Endothelial cell of umbilical vein (primary cell): ENCODE data around the gene ETV4. TPM values are rescaled to one million over a fixed set of nuclear protein-coding genes. Genes with fewer than 3 reads are reported as not detected.

Experiments used
- BruUV-seq: library from RNA; stranded (reverse); fragments of 400-500 nt; replicated peaks from 2 replicates; lab custom pipeline; 2021; lab: Mats Ljungman, UMichigan
- CTCF ChIA-PET: fragments of 300-600, 350-600 bp; sonication (Branson Sonifier 250); formaldehyde crosslinking; loops from one replicate; lab custom pipeline; 2021; ENCODE audit warnings: antibody characterized with exemption, inconsistent platforms; lab: Charles Lee
- POLR2A ChIA-PET: fragments of 300-600, 350-600 bp; sonication (Branson Sonifier 250); formaldehyde crosslinking; loops from one replicate; lab custom pipeline; 2021; ENCODE audit warnings: antibody characterized with exemption, inconsistent platforms; lab: Charles Lee
- DNase-seq: peaks from one replicate; pipeline ENCODE4 v3.0.0-alpha.2; 2011; ENCODE audit warnings: low read depth, low spot score
- FAIRE-seq: peaks from 2 replicates; lab custom pipeline; 2011; peaks lifted over from hg19 to GRCh38; lab: Jason Lieb, UNC
- H2AFZ ChIP-seq: 2 replicates; pipeline ENCODE4 v1.6.0; 2012; ENCODE audit warnings: low read depth, low read length, control low read depth, inconsistent platforms
- H3K27ac ChIP-seq: 2 replicates; pipeline ENCODE4 v1.5.1; 2011; ENCODE audit warnings: low read depth, mild to moderate bottlenecking, control low read depth, low read length, moderate library complexity; ENCODE audit not compliant: insufficient read depth
- H3K27me3 ChIP-seq, 2 experiments: 2 replicates each; pipeline versions ENCODE4 v1.6.0 to v1.6.1; 2011; ENCODE audit warnings: low read length in 2 of 2, mixed read lengths in 1 of 2; ENCODE audit not compliant: control insufficient read depth in 2 of 2, insufficient read depth in 2 of 2
- H3K36me3 ChIP-seq, 2 experiments: 2 replicates in 1 of 2; 3 replicates in 1 of 2; pipeline ENCODE4 v1.5.1; 2011; ENCODE audit warnings: low read length in 2 of 2, mild to moderate bottlenecking in 1 of 2, moderate library complexity in 1 of 2; ENCODE audit not compliant: control insufficient read depth in 2 of 2, insufficient read depth in 2 of 2; ENCODE audit errors: extremely low read depth in 1 of 2
- H3K4me1 ChIP-seq: 3 replicates; pipeline ENCODE4 v1.5.1; 2011; ENCODE audit warnings: mild to moderate bottlenecking, low read length; ENCODE audit not compliant: control insufficient read depth, insufficient read depth; ENCODE audit errors: extremely low read depth
- H3K4me2 ChIP-seq: 2 replicates; pipeline ENCODE4 v1.6.1; 2011; ENCODE audit warnings: low read length, control low read depth, mixed read lengths; ENCODE audit not compliant: insufficient read depth
- H3K4me3 ChIP-seq, 3 experiments: fragments of 200-600 bp in 1 of 3; sonication (generic), shearing (Covaris generic) in 1 of 3; replicated peaks in 1 of 3; 2 replicates each; pipeline ENCODE4 v1.5.1; 2011 to 2016; ENCODE audit warnings: control low read depth in 3 of 3, low read length in 3 of 3, mild to moderate bottlenecking in 2 of 3, inconsistent platforms in 1 of 3, low read depth in 1 of 3, moderate library complexity in 1 of 3; ENCODE audit not compliant: insufficient read depth in 1 of 3
- H3K79me2 ChIP-seq: 2 replicates; pipeline ENCODE4 v1.6.0; 2012; ENCODE audit warnings: low read length, inconsistent platforms; ENCODE audit not compliant: control insufficient read depth, insufficient read depth
- H3K9ac ChIP-seq: replicated peaks from 2 replicates; pipeline ENCODE3; 2011; ENCODE audit warnings: low read length, control low read depth; ENCODE audit not compliant: insufficient read depth; ENCODE audit errors: extremely low read depth
- H3K9me1 ChIP-seq: replicated peaks from 3 replicates; pipeline ENCODE4 v1.6.0; 2011; ENCODE audit warnings: mild to moderate bottlenecking, low read length; ENCODE audit not compliant: control insufficient read depth, insufficient read depth; ENCODE audit errors: extremely low read depth
- H3K9me3 ChIP-seq: replicated peaks from 2 replicates; pipeline ENCODE4 v1.5.1; 2012; ENCODE audit warnings: low read length, inconsistent platforms; ENCODE audit not compliant: control insufficient read depth, insufficient read depth
- H4K20me1 ChIP-seq: replicated peaks from 2 replicates; pipeline ENCODE3; 2011; ENCODE audit warnings: mild to moderate bottlenecking, low read length; ENCODE audit not compliant: control insufficient read depth, insufficient read depth; ENCODE audit errors: extremely low read depth
- EZH2 ChIP-seq: IDR thresholded peaks from 2 replicates; pipeline ENCODE4 v1.6.1; 2012; ENCODE audit warnings: borderline replicate concordance, low read depth, mild to moderate bottlenecking, moderate library complexity, low read length, inconsistent platforms; ENCODE audit not compliant: severe bottlenecking
- GATA2 ChIP-seq: IDR thresholded peaks from 2 replicates; pipeline ENCODE4 v1.7.0; 2011; ENCODE audit warnings: low read depth, mild to moderate bottlenecking, moderate library complexity, mixed read lengths, low read length; ENCODE audit not compliant: insufficient read length, insufficient read depth
- JUN ChIP-seq: IDR thresholded peaks from 2 replicates; pipeline ENCODE4 v1.6.1; 2011; ENCODE audit warnings: borderline replicate concordance, low read depth; ENCODE audit not compliant: insufficient read length, insufficient read depth
- MYC ChIP-seq: IDR thresholded peaks from one replicate; pipeline ENCODE4 v1.6.1; 2011; ENCODE audit warnings: mild to moderate bottlenecking, low read depth, low read length
- POLR2A ChIP-seq: IDR thresholded peaks from 2 replicates; pipeline ENCODE4 v1.6.1; 2012; ENCODE audit warnings: low read depth, mild to moderate bottlenecking, control low read depth, low read length
- POLR2AphosphoS5 ChIP-seq: IDR thresholded peaks from 2 replicates; pipeline ENCODE4 v1.6.1; 2012; ENCODE audit warnings: low read depth, mild to moderate bottlenecking, control low read depth, low read length, moderate library complexity; ENCODE audit not compliant: insufficient read depth
- dilution Hi-C: fragments of 300-500 bp; cut with MboI; formaldehyde crosslinking; loops from one replicate; pipeline ENCODE4 v1.15.0; 2019; ENCODE audit warnings: low sequenced_read_pairs; ENCODE audit not compliant: extremely low pct_ligation_motif_present
- intact Hi-C: fragments of 100-400 bp; cut with micrococcal nuclease; formaldehyde crosslinking; loops from one replicate; pipeline ENCODE4 v1.10.0; 2022
- polyA plus RNA-seq, 4 experiments: library from polyadenylated mRNA; depleted of rRNA in 3 of 4; stranded (reverse) in 3 of 4; unstranded in 1 of 4; fragments of >200 nt; gene quantifications; 2 replicates each; pipeline versions ENCODE4 v1.2.1 to v1.2.3, GENCODE V29; 2011 to 2012; ENCODE audit warnings: missing spikeins in 1 of 4
- total RNA-seq: library from RNA; stranded (reverse); gene quantifications from 2 replicates; pipeline ENCODE4 v1.2.3, GENCODE V29; 2021
- TF ChIP-seq, protein P1 (sequence below), 2 donors: IDR thresholded peaks; 1 replicate in 1 of 2; 2 replicates in 1 of 2; pipeline ENCODE4 v1.5.1; 2011; ENCODE audit warnings: low read length in 2 of 2, mild to moderate bottlenecking in 2 of 2, moderate library complexity in 2 of 2, control low read depth in 1 of 2, inconsistent platforms in 1 of 2, low read depth in 1 of 2; ENCODE audit not compliant: insufficient read depth in 1 of 2; ENCODE audit errors: extremely low read depth in 1 of 2
- TF ChIP-seq, protein P2 (sequence below): IDR thresholded peaks from 2 replicates; pipeline ENCODE4 v1.6.1; 2011; ENCODE audit not compliant: insufficient read depth, insufficient read length

The ETV4 gene
- total and polyA plus RNA-seq, 2 donors (not counting 3 experiments of a cell fraction or from before 2014, with no cell fraction given), result 7.3 to 32.2 TPM

DNA sequence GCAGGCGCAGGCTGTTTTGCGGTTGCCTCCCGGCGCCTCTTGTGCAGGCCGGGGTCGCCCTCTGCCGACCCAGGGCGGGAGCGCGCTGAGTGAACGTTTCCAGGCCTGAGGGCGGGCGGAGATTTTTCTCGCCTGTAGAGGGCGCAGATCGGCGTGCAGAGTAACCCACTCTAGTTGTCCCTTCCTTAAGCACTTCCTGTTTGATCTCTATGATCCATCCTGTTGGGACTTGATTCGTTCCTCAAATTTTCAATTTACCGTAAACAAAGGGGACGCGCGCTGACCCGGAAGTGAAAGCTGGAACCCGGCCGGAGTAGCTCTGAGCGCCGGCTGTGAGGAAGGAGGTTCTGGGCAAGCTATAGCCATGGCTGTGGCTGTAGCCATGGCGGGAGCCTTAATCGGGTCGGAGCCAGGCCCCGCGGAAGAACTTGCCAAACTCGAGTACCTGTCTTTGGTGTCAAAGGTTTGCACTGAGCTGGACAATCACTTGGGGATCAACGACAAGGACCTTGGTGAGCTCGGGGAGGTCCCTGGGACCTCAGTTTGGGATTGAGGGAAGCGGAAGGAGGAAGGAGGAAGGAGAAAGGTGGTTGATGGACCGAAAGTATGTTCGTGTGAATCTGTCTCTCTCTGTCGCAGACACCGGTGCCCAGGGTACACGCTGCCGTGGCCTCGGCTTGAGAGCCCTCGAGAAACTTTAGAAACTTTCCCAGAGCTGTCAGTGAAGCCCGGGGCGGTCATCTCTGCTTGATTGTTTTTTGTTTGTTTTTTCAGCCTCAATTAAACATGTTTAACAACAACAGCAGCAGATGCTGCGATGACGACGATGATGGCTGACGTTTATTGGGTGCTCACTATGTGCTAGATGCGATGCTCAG is 62.2 kb downstream of the ETV4 start, which contains the start of gene DHX8:
DHX8 (plus strand) TSS at position 302 of the 878 bp plus-strand sequence; CDS start at position 365, 63 bp downstream.
- peak within 1 kb of the TSS; percentile 95 for H2AFZ ChIP-seq
- H3K9me3 ChIP-seq, result no peaks in the 10 kb centered on the region
- DNase-seq (peak; percentile 99), FAIRE-seq (peak; percentile 99)
- H3K9ac ChIP-seq, result peak within 1 kb of the TSS; percentile 85
- H3K27me3 ChIP-seq, result no peaks in the 10 kb centered on the region
- no peaks in the 10 kb centered on the region for H4K20me1 ChIP-seq
- no peaks in the 10 kb centered on the region for H3K36me3 ChIP-seq
- H3K79me2 ChIP-seq, result peaks cover 42% of the 10 kb centered on the region
- POLR2A ChIA-PET, result interaction anchor here (0.6 to 3.2 kb wide), 6 partner anchors 79 to 122 kb away, joined by 8 to 50 read pairs (median 16); partner anchors contain the start of gene ARL4D
- H3K4me2 ChIP-seq, result peak within 1 kb of the TSS; percentile 60
- intact Hi-C loops, result loop anchor here (1.0 to 2.0 kb wide), 5 partner anchors 86 to 123 kb away; partner anchors contain the start of gene ARL4D
- dilution Hi-C loops, result no loop called here
- TF ChIP-seq MYC (peak; percentile 27), POLR2A (peak; percentile 90), EZH2 (no peak), POLR2AphosphoS5 (peak; percentile 64), JUN (no peak), GATA2 (no peak)
- TF ChIP-seq, protein P1, sequence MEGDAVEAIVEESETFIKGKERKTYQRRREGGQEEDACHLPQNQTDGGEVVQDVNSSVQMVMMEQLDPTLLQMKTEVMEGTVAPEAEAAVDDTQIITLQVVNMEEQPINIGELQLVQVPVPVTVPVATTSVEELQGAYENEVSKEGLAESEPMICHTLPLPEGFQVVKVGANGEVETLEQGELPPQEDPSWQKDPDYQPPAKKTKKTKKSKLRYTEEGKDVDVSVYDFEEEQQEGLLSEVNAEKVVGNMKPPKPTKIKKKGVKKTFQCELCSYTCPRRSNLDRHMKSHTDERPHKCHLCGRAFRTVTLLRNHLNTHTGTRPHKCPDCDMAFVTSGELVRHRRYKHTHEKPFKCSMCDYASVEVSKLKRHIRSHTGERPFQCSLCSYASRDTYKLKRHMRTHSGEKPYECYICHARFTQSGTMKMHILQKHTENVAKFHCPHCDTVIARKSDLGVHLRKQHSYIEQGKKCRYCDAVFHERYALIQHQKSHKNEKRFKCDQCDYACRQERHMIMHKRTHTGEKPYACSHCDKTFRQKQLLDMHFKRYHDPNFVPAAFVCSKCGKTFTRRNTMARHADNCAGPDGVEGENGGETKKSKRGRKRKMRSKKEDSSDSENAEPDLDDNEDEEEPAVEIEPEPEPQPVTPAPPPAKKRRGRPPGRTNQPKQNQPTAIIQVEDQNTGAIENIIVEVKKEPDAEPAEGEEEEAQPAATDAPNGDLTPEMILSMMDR (IDR thresholded peaks at IDR 0.05; ENCODE audit: extremely low read depth in 1 of 2, insufficient read depth in 1 of 2, low read depth in 1 of 2, low read length in 2 of 2), result peak; percentile 100
- TF ChIP-seq, protein P2, sequence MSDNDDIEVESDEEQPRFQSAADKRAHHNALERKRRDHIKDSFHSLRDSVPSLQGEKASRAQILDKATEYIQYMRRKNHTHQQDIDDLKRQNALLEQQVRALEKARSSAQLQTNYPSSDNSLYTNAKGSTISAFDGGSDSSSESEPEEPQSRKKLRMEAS, result peak; percentile 21
- H3K27ac ChIP-seq, result peak within 1 kb of the TSS; percentile 42
- peaks cover 11% of the 10 kb centered on the region for H3K4me1 ChIP-seq
- TSS peak; percentile 60 for BruUV-seq
- CTCF ChIA-PET, result interaction anchor here (0.6 to 12.1 kb wide), 43 partner anchors 11 to 460 kb away, joined by 3 to 434 read pairs (median 4); partner anchors contain the start of genes ARL4D, ETV4 and TMEM106A
- peak within 1 kb of the TSS; percentile 53 to 89 (median 83) for H3K4me3 ChIP-seq
- no peaks in the 10 kb centered on the region for H3K9me1 ChIP-seq
